Nephron (organoid): ENCODE measurements around the gene NTM.

Source experiments
- H3K27ac Mint-ChIP-seq, 3 experiments: 2 replicates each; pipeline ENCODE4 v1.8.0; 2020; ENCODE audit warnings: mixed read lengths in 3 of 3, mild to moderate bottlenecking in 2 of 3, moderate library complexity in 1 of 3
- H3K27me3 Mint-ChIP-seq: 2 replicates; pipeline ENCODE4 v1.8.0; 2021; ENCODE audit warnings: low read depth, mild to moderate bottlenecking, moderate library complexity, mixed read lengths
- H3K36me3 Mint-ChIP-seq: 2 replicates; pipeline ENCODE4 v1.8.0; 2020; ENCODE audit warnings: low read depth, mixed read lengths
- H3K4me1 Mint-ChIP-seq: 2 replicates; pipeline ENCODE4 v1.8.0; 2020; ENCODE audit warnings: mixed read lengths
- H3K4me3 Mint-ChIP-seq, 3 experiments: 2 replicates each; pipeline ENCODE4 v1.8.0; 2020; ENCODE audit warnings: mild to moderate bottlenecking in 3 of 3, mixed read lengths in 3 of 3, moderate library complexity in 2 of 3
- H3K9me3 Mint-ChIP-seq: 2 replicates; pipeline ENCODE4 v1.8.0; 2020; ENCODE audit warnings: mixed read lengths
- CTCF ChIP-seq, 3 experiments: fragments of 200-600 bp; sonication (generic); IDR thresholded peaks; one replicate each; pipeline ENCODE4 v1.5.0; 2021; ENCODE audit warnings: antibody characterized with exemption in 3 of 3; ENCODE audit not compliant: unreplicated experiment in 3 of 3

Gene NTM

GRCh38 chr11:131938351-131938751, 567.9 kb downstream of the NTM start:
- H3K9me3 Mint-ChIP-seq = no peaks in the 10 kb centered on the region
- TF ChIP-seq CTCF (IDR thresholded peaks at IDR 0.05; ENCODE audit: unreplicated experiment in 3 of 3) = no peak
- H3K27ac Mint-ChIP-seq = peak overlapping the region in 1 of 3 experiments; percentile 2
- H3K4me3 Mint-ChIP-seq = no peak overlapping the region
- H3K4me1 Mint-ChIP-seq = peaks cover under 1% of the 10 kb centered on the region
- no peaks in the 10 kb centered on the region for H3K36me3 Mint-ChIP-seq
- peaks cover 6% of the 10 kb centered on the region for H3K27me3 Mint-ChIP-seq

DNA sequence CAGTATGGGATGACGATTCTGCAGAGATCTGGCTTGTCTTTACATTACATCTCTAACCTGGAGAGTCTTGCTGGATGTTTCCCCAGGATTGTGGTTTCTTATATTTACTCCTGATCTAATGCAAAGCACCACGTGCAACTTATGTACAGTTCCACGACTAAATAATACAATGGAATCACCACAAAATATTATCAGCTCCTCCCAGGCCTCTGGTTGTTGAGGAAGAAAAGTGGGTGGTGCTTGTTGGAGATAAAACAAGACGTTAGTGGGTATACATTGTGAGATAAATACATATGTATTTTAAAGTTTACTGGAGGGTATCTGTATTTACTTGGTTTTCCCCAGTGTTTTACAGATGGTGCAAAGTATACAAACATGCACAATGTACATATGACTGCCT, 569.7 kb downstream of the NTM start:
- peaks cover 19% of the 10 kb centered on the region for H3K4me1 Mint-ChIP-seq
- H3K9me3 Mint-ChIP-seq = no peaks in the 10 kb centered on the region

DNA sequence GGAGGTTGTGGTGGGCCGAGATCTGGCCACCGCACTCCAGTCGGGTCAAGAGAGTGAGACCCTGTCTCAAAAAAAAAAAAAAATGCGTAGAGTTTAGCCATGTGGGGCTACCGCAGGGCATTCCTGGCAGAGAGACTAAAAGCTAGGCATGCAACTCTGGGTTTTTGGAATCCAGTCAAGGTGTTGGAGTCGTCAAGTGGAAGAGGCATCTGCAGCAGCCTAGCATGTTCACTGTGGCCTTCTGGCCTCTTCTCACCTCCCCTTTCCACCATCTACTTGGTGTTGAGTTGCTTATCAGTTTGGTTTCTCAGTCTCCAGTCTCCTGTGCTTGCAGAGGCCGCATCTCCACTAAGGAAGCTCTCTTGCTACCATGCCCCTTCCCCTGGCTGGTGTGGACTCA, 572.5 kb downstream of the NTM start:
- Mint-ChIP-seq H3K36me3 (no peaks in the 10 kb centered on the region), H3K27ac (no peak overlapping the region), H3K27me3 (no peaks in the 10 kb centered on the region), H3K9me3 (no peaks in the 10 kb centered on the region), H3K4me3 (no peak overlapping the region), H3K4me1 (peaks cover 32% of the 10 kb centered on the region)
- TF ChIP-seq CTCF (IDR thresholded peaks at IDR 0.05; ENCODE audit: unreplicated experiment in 3 of 3) = no peak

More for the DNA sequence above, 569.7 kb downstream of the NTM start:
- no peaks in the 10 kb centered on the region for H3K36me3 Mint-ChIP-seq
- H3K27ac Mint-ChIP-seq = no peak overlapping the region
- H3K27me3 Mint-ChIP-seq = no peaks in the 10 kb centered on the region
- TF ChIP-seq CTCF (IDR thresholded peaks at IDR 0.05; ENCODE audit: unreplicated experiment in 3 of 3) = no peak
- no peak overlapping the region for H3K4me3 Mint-ChIP-seq

DNA sequence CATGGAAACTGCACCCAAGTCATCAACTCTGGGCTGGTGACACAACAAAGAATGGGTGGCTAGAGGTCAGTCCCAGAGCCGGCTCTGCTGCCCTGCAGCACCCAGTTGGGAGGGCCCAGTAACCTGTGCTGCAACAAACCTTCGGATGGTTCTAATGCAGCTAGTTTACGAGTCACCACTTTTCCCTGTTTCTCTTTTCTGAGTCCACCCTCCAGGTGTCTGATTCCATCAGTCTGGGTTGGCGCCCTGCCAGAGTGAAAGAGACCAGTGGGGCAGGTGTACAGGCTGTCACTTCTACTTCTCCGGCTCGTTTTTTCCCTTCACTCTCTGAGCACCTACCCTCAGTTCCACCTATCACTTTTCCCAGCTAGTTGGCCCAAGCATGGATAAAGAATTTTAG, 572.9 kb downstream of the NTM start:
- Mint-ChIP-seq H3K4me1 (peaks cover 32% of the 10 kb centered on the region), H3K4me3 (no peak overlapping the region), H3K36me3 (no peaks in the 10 kb centered on the region), H3K27ac (peak overlapping the region in 1 of 3 experiments; percentile 19), H3K27me3 (no peaks in the 10 kb centered on the region), H3K9me3 (no peaks in the 10 kb centered on the region)
- no peak for TF ChIP-seq CTCF (IDR thresholded peaks at IDR 0.05; ENCODE audit: unreplicated experiment in 3 of 3)

DNA sequence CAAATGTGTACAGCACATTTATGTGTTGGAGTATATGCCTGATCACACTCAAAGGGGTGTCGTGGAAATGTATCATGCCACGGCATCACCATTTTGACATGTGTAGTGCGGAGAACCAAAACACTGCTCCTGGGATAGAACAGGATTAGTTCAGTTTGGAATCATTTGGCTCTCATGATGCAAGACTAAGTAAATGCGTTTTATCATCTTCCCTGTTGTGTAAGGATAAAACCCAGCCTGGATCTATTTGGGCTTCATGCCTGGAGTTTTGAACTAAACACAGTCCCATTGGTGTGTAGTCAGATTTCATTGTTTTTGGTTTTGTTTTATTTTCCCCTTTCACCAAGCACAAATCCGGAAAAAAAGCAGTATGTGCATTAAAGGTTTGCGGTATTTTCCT, 574.3 kb downstream of the NTM start:
- TF ChIP-seq CTCF (IDR thresholded peaks at IDR 0.05; ENCODE audit: unreplicated experiment in 3 of 3) = no peak
- H3K36me3 Mint-ChIP-seq = no peaks in the 10 kb centered on the region
- H3K4me1 Mint-ChIP-seq = peaks cover 32% of the 10 kb centered on the region
- H3K27me3 Mint-ChIP-seq = no peaks in the 10 kb centered on the region
- H3K9me3 Mint-ChIP-seq = no peaks in the 10 kb centered on the region
- H3K27ac Mint-ChIP-seq = peak overlapping the region; percentile 19 to 57 (median 32)
- H3K4me3 Mint-ChIP-seq = no peak overlapping the region

- Mint-ChIP-seq H3K27me3 (no peaks in the 10 kb centered on the region), H3K36me3 (no peaks in the 10 kb centered on the region), H3K4me1 (peaks cover 32% of the 10 kb centered on the region)
Measured at GRCh38 chr11:131945706-131946105, 575.3 kb downstream of the NTM start.

More at GRCh38 chr11:131945706-131946105, 575.3 kb downstream of the NTM start:
- TF ChIP-seq CTCF (IDR thresholded peaks at IDR 0.05; ENCODE audit: unreplicated experiment in 3 of 3) = no peak
- Mint-ChIP-seq H3K27ac (peak overlapping the region; percentile 9 to 19 (median 17)), H3K9me3 (no peaks in the 10 kb centered on the region), H3K4me3 (no peak overlapping the region)
